HG03045 (cell line): ENCODE results near the gene FGF12.

ENCODE experiments used
- ATAC-seq: cut with Tn5 transposase; IDR thresholded peaks from one replicate; pipeline ENCODE4 v1.9.1; 2021; ENCODE audit warnings: mild to moderate bottlenecking, moderate library complexity; ENCODE audit not compliant: unreplicated experiment

FGF12 gene

GRCh38 chr3:192422321-192422996 lies 304.9 kb downstream of the FGF12 start:
- ATAC-seq = no peak

GRCh38 chr3:192419312-192419711 lies 308.0 kb downstream of the FGF12 start:
- no peak for ATAC-seq

GRCh38 chr3:192417559-192418055 lies 309.7 kb downstream of the FGF12 start:
- no peak for ATAC-seq

GRCh38 chr3:192417017-192417416 lies 310.3 kb downstream of the FGF12 start:
- ATAC-seq = no peak

GRCh38 chr3:192413461-192413860 lies 313.9 kb downstream of the FGF12 start:
- ATAC-seq = no peak

- ATAC-seq = no peak
Measured at GRCh38 chr3:192410684-192410960, 316.7 kb downstream of the FGF12 start.

GRCh38 chr3:192409838-192410683 lies 317.3 kb downstream of the FGF12 start:
- ATAC-seq = no peak

- no peak for ATAC-seq
Measured at GRCh38 chr3:192409201-192409837, 318.0 kb downstream of the FGF12 start.

- no peak for ATAC-seq
Measured at GRCh38 chr3:192408647-192409200, 318.6 kb downstream of the FGF12 start.

- no peak for ATAC-seq
Measured at GRCh38 chr3:192408007-192408646, 319.2 kb downstream of the FGF12 start.

- no peak for ATAC-seq
Measured at GRCh38 chr3:192399767-192400166, 327.6 kb downstream of the FGF12 start.

GRCh38 chr3:192397012-192397411 lies 330.3 kb downstream of the FGF12 start:
- ATAC-seq = no peak

- ATAC-seq = no peak
Measured at GRCh38 chr3:192395506-192395905, 331.8 kb downstream of the FGF12 start.

GRCh38 chr3:192392986-192393385 lies 334.4 kb downstream of the FGF12 start:
- no peak for ATAC-seq

- no peak for ATAC-seq
Measured at GRCh38 chr3:192382861-192383260, 344.5 kb downstream of the FGF12 start.

GRCh38 chr3:192373586-192373985 lies 353.8 kb downstream of the FGF12 start:
- ATAC-seq = no peak

GRCh38 chr3:192373032-192373431 lies 354.3 kb downstream of the FGF12 start:
- no peak for ATAC-seq

- no peak for ATAC-seq
Measured at GRCh38 chr3:192372616-192373015, 354.7 kb downstream of the FGF12 start.

GRCh38 chr3:192371870-192372400 lies 355.4 kb downstream of the FGF12 start:
- ATAC-seq = no peak

- no peak for ATAC-seq
Measured at GRCh38 chr3:192367616-192368015, 359.7 kb downstream of the FGF12 start.

- ATAC-seq = no peak
Measured at GRCh38 chr3:192366916-192367315, 360.4 kb downstream of the FGF12 start.
